Panc1 (cell line): ENCODE measurements around the gene C1QL1. TPM values are rescaled to one million over a fixed set of nuclear protein-coding genes. Genes with fewer than 3 reads are reported as not detected.

Experiments
- ATAC-seq: fragments of 200-7000 bp; cut with Tn5 transposase; 2 replicates; pipeline ENCODE4 v1.9.1; 2020; ENCODE audit warnings: mild to moderate bottlenecking, moderate library complexity
- BruUV-seq: library from RNA; stranded (reverse); fragments of 400-500 nt; replicated peaks from 2 replicates; lab custom pipeline; 2021; lab: Mats Ljungman, UMichigan
- CTCF ChIA-PET: fragments of 300-600 bp; sonication (Branson Sonifier 250); formaldehyde crosslinking; loops from one replicate; lab custom pipeline; 2022; ENCODE audit warnings: antibody characterized with exemption; lab: Charles Lee
- POLR2A ChIA-PET: fragments of 300-600 bp; sonication (Branson Sonifier 250); formaldehyde crosslinking; loops from one replicate; lab custom pipeline; 2022; ENCODE audit warnings: antibody characterized with exemption; lab: Charles Lee
- DNase-seq: peaks from one replicate; pipeline ENCODE4 v3.0.0-alpha.2; 2010; ENCODE audit warnings: low read depth, low spot score
- H3K27ac ChIP-seq: 2 replicates; pipeline ENCODE4 v1.5.1; 2011; ENCODE audit warnings: mild to moderate bottlenecking, low read length, inconsistent platforms
- H3K27me3 ChIP-seq: fragments of 200-500 bp; sonication (Bioruptor generic); 2 replicates; pipeline ENCODE4 v1.6.0; 2014; ENCODE audit warnings: low read length, inconsistent platforms; ENCODE audit not compliant: control insufficient read depth, insufficient read depth
- H3K36me3 ChIP-seq: fragments of 200-500 bp; sonication (Bioruptor generic); 2 replicates; pipeline ENCODE4 v1.5.1; 2014; ENCODE audit warnings: inconsistent platforms, mild to moderate bottlenecking, low read length, moderate library complexity; ENCODE audit not compliant: control insufficient read depth, insufficient read depth
- H3K4me1 ChIP-seq: 2 replicates; pipeline ENCODE4 v1.5.1; 2011; ENCODE audit warnings: inconsistent platforms, mild to moderate bottlenecking, low read length, moderate library complexity; ENCODE audit not compliant: control insufficient read depth, insufficient read depth
- H3K4me3 ChIP-seq, 2 experiments: 2 replicates each; pipeline ENCODE4 v1.5.1; 2011 to 2012; ENCODE audit warnings: low read depth in 2 of 2, low read length in 2 of 2, mild to moderate bottlenecking in 2 of 2, inconsistent platforms in 1 of 2, moderate library complexity in 1 of 2
- H3K9me3 ChIP-seq: fragments of 200-500 bp; sonication (Bioruptor generic); 2 replicates; pipeline ENCODE4 v1.5.1; 2014; ENCODE audit warnings: low read depth, mild to moderate bottlenecking, inconsistent platforms, low read length, moderate library complexity; ENCODE audit not compliant: control insufficient read depth, insufficient read depth
- CTCF ChIP-seq: fragments of 450-650 bp; IDR thresholded peaks from 2 replicates; pipeline ENCODE4 v1.5.1; 2017; ENCODE audit warnings: mild to moderate bottlenecking
- POLR2AphosphoS5 ChIP-seq: IDR thresholded peaks from 2 replicates; pipeline ENCODE4 v1.6.1; 2012; ENCODE audit warnings: mild to moderate bottlenecking, low read depth, low read length, moderate library complexity
- REST ChIP-seq, 2 experiments: IDR thresholded peaks; 2 replicates each; pipeline ENCODE4 v1.6.1; 2011 to 2012; ENCODE audit warnings: low read depth in 2 of 2, control low read depth in 1 of 2, low read length in 1 of 2, mild to moderate bottlenecking in 1 of 2, moderate library complexity in 1 of 2; ENCODE audit not compliant: insufficient read depth in 1 of 2
- SIN3A ChIP-seq: IDR thresholded peaks from 2 replicates; pipeline ENCODE4 v1.6.1; 2012; ENCODE audit warnings: low read depth, mild to moderate bottlenecking, low read length, moderate library complexity, borderline replicate concordance; ENCODE audit not compliant: insufficient read depth
- TCF7L2 ChIP-seq: IDR thresholded peaks from 2 replicates; pipeline ENCODE4 v1.6.1; 2011; ENCODE audit warnings: mild to moderate bottlenecking, low read depth, low read length, inconsistent platforms
- in situ Hi-C: cut with HindIII; loops from 2 replicates; pipeline ENCODE4 v1.10.0; 2016; ENCODE audit warnings: low sequenced_read_pairs, low pct_unique_long_range_greater_than_20kb
- intact Hi-C: fragments of 100-400 bp; cut with micrococcal nuclease; formaldehyde crosslinking; loops from one replicate; pipeline ENCODE4 v1.10.0; 2022; ENCODE audit not compliant: unreplicated experiment
- total RNA-seq: library from RNA; stranded (reverse); gene quantifications from one replicate; pipeline ENCODE4 v1.2.1, GENCODE V29; 2021; ENCODE audit not compliant: unreplicated experiment

C1QL1 gene
- total RNA-seq, 1 experiment from 2014 or later: 9.5 TPM

GRCh38 chr17:44997733-44998520 lies 29.8 kb upstream of the C1QL1 start:
- no peaks in the 10 kb centered on the region for H3K36me3 ChIP-seq
- no peak overlapping the region for H3K4me3 ChIP-seq
- H3K9me3 ChIP-seq: peaks cover 3% of the 10 kb centered on the region; the same call in 1 of the 2 replicates
- in situ Hi-C loops (no loop called here), intact Hi-C loops (no loop called here)
- H3K27me3 ChIP-seq: no peaks in the 10 kb centered on the region
- ATAC-seq: no peak
- no peaks in the 10 kb centered on the region for H3K4me1 ChIP-seq
- ChIA-PET CTCF (no interaction called here), POLR2A (no interaction called here)
- no peak overlapping the region for H3K27ac ChIP-seq
- no peak for DNase-seq
- no TSS peak for BruUV-seq
- TF ChIP-seq SIN3A (no peak), POLR2AphosphoS5 (no peak), TCF7L2 (no peak), REST (IDR thresholded peaks at IDR 0.05; ENCODE audit: insufficient read depth in 1 of 2, low read depth in 2 of 2, low read length in 1 of 2) (no peak), CTCF (no peak)

- no peak for ATAC-seq
- no peak for TF ChIP-seq POLR2AphosphoS5
- no peak for TF ChIP-seq TCF7L2
- no peak for TF ChIP-seq SIN3A
- no peak for TF ChIP-seq CTCF
- no peak for TF ChIP-seq REST (IDR thresholded peaks at IDR 0.05; ENCODE audit: insufficient read depth in 1 of 2, low read depth in 2 of 2, low read length in 1 of 2)
- H3K4me3 ChIP-seq: no peak overlapping the region
- H3K9me3 ChIP-seq: peaks cover 3% of the 10 kb centered on the region; the same call in 1 of the 2 replicates
- ChIA-PET CTCF (no interaction called here), POLR2A (no interaction called here)
- no TSS peak for BruUV-seq
- no peak for DNase-seq
- intact Hi-C loops: no loop called here
- H3K27ac ChIP-seq: no peak overlapping the region
- H3K27me3 ChIP-seq: no peaks in the 10 kb centered on the region
- no peaks in the 10 kb centered on the region for H3K36me3 ChIP-seq
- in situ Hi-C loops: no loop called here
- H3K4me1 ChIP-seq: no peaks in the 10 kb centered on the region
Measured at GRCh38 chr17:44996304-44996703, 28.2 kb upstream of the C1QL1 start.
